Stimulated activated CD8-positive, alpha-beta memory T cell treated with anti-CD3 and anti-CD28 coated beads, Interleukin-7, amount 100 ng/mL, for 48 hours (primary cell): ENCODE data around the gene RGL1.

Experiments used
- DNase-seq, 2 donors: peaks; one replicate each; pipeline ENCODE4 v3.0.0-alpha.2; 2020; ENCODE audit warnings: low read depth in 1 of 2; ENCODE audit errors: extremely low read depth in 1 of 2

The RGL1 gene

GRCh38 chr1:183817576-183818288, 12.8 kb downstream of the RGL1 start:
- DNase-seq = no peak

DNA sequence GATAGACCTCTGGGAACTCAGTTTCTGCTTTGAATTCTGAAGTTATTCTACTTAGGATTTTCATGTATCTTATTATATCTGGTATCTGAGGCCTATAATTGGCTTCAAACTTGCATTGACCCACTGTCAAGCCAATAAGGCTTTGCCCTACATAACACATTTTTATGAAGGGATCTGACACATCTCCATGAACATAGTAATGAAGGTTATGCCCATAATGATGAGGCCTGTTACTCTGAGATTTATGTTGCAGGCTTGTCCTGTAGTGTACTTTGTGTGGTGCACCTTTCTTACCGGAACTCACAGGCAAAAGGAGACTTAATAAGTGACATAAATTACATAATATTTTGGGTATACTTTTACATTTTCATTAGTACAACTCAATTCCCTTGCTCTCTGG, 14.1 kb downstream of the RGL1 start:
- no peak for DNase-seq

GRCh38 chr1:183821309-183821888, 16.5 kb downstream of the RGL1 start:
- DNase-seq = no peak

DNA sequence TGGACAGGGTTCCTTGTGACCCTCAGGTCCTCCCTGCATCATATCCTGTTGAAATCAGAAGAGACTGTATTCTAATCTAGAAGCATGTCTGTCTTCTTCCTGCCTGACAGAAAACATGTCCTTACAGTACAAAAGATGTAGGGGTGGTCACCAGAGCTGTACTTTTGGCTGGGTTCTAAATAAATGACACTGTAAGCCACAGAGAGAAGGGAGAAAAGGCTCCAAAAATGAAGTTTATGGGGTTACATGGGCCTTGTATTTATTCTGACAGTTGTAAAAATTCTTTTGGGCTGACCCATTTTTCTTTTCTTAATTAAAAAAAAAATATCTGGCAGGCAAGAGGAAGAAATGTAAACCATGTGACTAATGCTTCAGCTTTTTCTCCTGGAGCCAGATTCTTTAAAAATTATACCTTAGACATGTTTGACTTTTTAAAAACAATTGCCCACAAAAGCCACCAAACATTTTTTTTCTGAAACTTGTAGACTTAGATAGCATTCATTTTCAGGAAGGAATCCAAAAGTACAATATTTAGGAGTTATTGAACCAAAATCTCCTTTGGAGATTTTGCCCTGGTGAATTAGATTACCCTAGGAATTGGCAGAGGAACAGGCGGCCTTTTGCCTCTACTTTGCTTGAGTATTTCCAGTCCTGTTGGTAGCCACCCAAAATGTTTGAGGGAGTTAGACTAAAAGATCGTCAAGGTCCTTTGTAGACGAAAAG, 17.1 kb downstream of the RGL1 start:
- no peak for DNase-seq

- DNase-seq = no peak
These were observed 19.4 kb downstream of the RGL1 start for GRCh38 chr1:183824291-183824690.

GRCh38 chr1:183827801-183828200, 22.9 kb downstream of the RGL1 start:
- DNase-seq = no peak

DNA sequence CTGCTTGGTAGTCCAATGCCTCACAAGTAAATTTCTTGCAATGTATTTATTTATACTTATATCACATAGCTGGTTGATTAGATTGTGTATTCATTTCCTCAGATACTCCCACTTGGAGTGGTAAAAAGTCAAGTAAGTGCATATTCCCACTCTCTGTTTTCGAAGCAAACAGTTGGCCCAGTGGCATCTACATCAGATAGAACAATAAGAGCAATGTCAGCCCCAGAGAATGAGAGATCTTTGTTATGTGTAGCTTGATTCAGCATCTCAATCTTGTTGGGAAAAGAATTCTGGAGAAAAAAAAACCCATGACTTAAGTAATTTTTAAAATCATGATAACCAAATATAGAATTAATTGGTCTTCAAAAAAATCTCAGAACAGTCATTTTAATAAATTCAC, 25.5 kb downstream of the RGL1 start:
- DNase-seq = no peak

DNA sequence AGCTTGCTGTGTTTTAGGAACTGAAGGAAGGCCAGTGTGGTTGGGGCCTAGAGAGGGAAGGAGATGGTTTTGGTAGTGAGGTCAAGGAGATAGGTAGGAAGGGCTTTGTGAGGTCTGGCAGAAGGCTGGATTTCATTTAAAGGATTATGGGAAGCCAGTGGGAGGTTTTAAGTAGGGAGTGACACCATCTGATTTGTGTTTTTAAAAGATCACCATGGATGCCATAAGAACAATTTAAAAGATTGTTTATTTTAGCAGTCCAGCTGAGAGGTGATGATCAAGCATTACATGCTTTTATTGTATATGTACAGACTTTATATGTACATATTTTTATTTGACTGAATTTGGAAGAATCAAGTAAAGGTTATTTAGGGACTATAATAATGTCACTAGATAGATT, 26.4 kb downstream of the RGL1 start:
- DNase-seq = no peak

DNA sequence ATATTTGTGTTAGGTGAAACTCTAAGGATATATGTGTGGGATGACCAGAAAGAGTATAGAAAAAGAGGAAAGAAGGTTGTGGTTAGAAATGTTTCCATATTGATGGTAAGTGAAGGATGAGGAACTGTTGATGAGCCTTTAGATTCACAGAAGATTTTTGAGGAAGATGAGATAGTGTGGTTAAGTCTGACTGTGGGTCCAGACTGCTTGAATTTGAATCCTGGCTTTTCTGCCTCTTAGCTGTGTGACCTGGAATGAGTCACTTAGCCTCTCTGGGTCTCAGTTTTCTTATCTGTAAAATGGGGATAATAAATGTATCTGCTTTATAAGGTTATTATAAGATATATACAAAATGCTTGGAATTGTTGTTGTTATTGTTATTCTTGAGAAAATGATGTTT, 27.5 kb downstream of the RGL1 start:
- DNase-seq = no peak

DNA sequence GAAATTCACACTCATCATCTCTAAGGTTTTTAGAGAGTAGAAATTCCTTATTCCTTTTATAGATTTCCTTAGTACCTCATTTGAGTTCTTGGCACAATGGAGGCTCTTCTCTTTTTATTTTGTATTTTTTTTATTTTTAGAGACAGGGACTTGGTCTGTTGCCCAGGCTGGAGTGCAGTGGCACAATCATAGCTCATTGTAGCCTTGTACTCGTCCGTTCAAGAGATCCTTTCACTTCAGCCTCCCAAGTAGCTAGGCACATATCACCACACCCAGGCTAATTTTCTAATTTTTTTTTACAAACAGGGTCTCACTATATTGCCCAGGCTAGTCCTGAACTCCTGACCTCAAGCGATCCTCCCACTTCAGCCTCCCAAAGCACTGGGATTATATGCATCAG, 29.6 kb downstream of the RGL1 start:
- no peak for DNase-seq

DNA sequence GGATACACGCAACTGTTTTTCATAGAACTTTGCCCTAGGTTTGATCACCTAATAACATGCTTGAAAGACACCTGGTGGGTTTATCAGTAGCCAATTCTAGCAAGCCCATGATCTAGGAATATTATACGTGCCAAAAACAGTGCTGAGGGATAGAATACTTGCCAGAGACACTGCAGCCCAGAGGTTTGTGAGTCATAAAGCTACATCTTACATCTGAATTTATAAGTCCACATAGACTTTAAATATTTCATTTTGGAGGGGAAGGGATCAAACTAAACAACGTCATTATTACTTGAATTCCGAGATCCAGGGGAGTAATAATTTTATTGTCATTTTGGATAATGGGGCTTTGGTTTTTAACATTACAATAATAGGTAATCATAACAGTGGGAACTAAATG, 31.7 kb downstream of the RGL1 start:
- no peak for DNase-seq

DNA sequence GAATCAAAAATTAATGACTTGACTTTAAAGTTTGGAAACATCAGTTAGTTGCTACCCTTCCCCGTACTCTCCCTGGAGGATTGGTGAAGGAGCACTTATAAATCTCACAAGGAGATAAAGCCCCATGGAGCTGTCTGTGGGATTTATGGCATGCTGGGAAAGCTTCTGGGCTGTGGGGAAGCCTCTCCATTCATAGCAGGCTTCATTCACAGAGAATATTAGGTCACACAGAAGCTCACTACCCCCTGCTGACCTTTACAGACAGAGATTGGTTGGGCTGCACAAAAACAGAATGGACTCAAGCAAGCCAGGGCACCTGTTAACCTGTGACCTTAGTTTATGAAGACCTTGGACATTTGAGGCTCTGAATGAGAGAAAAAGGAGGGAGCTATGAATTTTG, 32.1 kb downstream of the RGL1 start:
- DNase-seq = no peak

DNA sequence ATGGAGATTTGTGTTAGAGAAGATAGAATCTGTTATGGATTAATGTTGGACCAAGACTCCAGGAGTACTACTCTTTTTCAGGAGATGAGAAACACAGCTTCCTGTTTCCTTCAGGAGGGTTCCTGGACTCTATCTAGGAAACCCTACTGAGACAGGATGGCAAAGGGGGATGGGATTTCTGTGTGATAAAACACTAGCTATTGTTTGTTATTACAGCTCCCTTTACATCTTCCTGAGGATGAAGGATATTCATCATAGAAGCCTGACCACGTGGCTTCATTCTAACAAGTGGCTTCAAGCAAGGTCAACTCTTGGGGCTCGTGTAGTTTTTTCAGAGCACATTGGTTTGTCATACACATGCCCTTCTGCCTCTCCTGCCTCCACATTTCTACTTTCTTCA, 33.3 kb downstream of the RGL1 start:
- no peak for DNase-seq

- DNase-seq = no peak
These were observed 35.2 kb downstream of the RGL1 start for GRCh38 chr1:183840140-183840539.

GRCh38 chr1:183841550-183841949, 36.6 kb downstream of the RGL1 start:
- no peak for DNase-seq

DNA sequence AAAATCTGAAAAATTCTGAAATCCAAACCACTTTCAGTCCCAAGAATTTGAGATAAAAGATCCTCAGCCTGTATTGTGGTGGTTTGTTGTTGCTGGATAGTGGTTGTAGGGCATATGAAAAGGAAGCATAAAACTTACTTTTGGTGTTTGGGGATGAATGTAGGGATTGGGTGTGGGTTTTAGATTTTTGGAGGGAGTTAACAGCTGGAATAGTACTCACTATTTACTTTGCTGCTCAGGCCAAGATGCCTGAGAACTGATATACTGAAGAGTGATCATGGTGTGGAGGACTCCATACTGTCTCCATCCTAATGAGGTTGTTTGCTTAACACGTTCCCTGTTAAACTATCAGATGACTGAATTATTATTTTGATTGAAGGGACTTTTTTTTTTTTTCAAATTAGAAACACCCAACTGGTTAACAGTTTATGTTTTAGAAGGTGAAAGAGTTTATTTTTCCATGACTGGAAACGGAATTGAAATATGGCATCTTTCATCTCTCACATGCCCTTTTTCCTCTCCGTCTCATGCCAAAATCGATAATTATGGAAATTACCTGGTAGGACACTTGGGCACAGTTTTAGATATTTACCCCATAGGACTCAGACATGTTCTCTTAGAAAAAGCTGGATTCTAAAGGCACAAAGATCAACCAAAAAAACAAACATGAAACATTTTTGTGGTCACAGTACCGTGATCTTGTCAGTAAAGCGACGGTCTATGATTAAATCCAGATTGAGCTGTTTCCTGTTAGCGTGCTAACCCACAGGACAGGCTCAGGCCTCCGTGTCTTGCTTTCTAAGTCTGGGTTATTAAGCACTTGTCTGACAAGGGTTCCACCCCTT, 37.3 kb downstream of the RGL1 start:
- DNase-seq = no peak

GRCh38 chr1:183842795-183843144, 37.9 kb downstream of the RGL1 start:
- no peak for DNase-seq

GRCh38 chr1:183844806-183845205, 39.9 kb downstream of the RGL1 start:
- DNase-seq = no peak

DNA sequence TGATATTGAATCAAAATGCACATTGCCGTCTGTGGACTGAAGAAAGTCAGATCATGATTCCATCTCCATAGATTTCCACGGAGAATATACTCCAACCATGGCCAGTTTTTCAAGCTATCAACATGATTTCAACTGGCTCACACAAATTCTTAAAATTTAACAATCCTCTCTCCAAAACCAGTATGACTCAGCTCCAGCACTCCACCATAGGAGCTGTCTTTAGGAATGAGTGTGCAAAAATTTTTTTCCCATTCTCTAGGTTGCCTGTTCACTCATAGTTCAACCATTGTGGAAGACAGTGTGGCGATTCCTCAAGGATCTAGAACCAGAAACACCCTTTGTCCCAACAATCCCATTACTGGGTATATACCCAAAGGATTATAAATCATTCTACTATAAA, 40.8 kb downstream of the RGL1 start:
- no peak for DNase-seq

GRCh38 chr1:183847641-183848040, 42.7 kb downstream of the RGL1 start:
- DNase-seq = no peak

- DNase-seq = no peak
These were observed 45.9 kb downstream of the RGL1 start for GRCh38 chr1:183850852-183851251.

DNA sequence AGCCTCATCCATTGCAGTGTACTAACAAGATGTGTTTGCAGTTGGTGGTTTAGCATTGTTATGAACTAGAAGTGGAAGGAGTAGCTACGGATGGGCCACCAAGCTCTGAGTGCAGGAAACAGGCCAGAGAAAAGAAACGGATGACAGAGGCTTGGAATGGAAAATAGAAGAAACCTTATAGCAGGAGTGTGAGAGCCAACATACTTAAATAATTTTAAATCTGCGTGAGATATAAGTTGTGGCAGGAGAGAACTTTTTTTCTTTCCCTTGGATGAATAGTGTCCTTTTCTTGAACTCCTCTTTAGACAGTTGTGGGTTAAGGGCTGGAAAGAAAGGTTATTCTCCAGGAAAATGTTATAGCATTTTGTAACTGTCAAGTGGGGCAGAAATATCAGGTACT, 54.2 kb downstream of the RGL1 start:
- DNase-seq = no peak
